GM12801 (cell line): ENCODE measurements around the gene CCL23.

Source experiments
- CTCF ChIP-seq: IDR thresholded peaks from one replicate; pipeline ENCODE4 v1.5.1; 2011; ENCODE audit warnings: control low read depth; ENCODE audit not compliant: insufficient read length; ENCODE audit errors: extremely low read depth

The CCL23 gene

GRCh38 chr17:35977509-35977908 lies 40.3 kb downstream of the CCL23 start:
- TF ChIP-seq CTCF, result no peak

- no peak for TF ChIP-seq CTCF
Measured at GRCh38 chr17:35973333-35974260, 44.2 kb downstream of the CCL23 start.

GRCh38 chr17:35972945-35973332 lies 44.8 kb downstream of the CCL23 start:
- no peak for TF ChIP-seq CTCF

- TF ChIP-seq CTCF, result no peak
Measured at GRCh38 chr17:35972535-35972934, 45.2 kb downstream of the CCL23 start.

GRCh38 chr17:35972066-35972465 lies 45.7 kb downstream of the CCL23 start:
- no peak for TF ChIP-seq CTCF

- no peak for TF ChIP-seq CTCF
Measured at GRCh38 chr17:35969558-35970380, 48.0 kb downstream of the CCL23 start.

GRCh38 chr17:35968520-35969054 lies 49.2 kb downstream of the CCL23 start:
- TF ChIP-seq CTCF, result no peak
